HCT116 (cell line): ENCODE data around the gene ZNF474. TPM values are rescaled to one million over a fixed set of nuclear protein-coding genes. Genes with fewer than 3 reads are reported as not detected.

Source experiments
- ATAC-seq: fragments of 200-7000 bp; cut with Tn5 transposase; 2 replicates; pipeline ENCODE4 v1.9.1; 2020; ENCODE audit warnings: mild to moderate bottlenecking, moderate library complexity
- BruUV-seq: library from RNA; stranded (reverse); fragments of 400-500 nt; replicated peaks from 2 replicates; lab custom pipeline; 2021; lab: Mats Ljungman, UMichigan
- CTCF ChIA-PET: fragments of 300-600 bp; sonication (Branson Sonifier 250); formaldehyde crosslinking; loops from one replicate; lab custom pipeline; 2021; ENCODE audit warnings: antibody characterized with exemption; lab: Charles Lee
- POLR2A ChIA-PET: fragments of 300-600, 350-600 bp; sonication (Branson Sonifier 250); formaldehyde crosslinking; loops from one replicate; lab custom pipeline; 2021; ENCODE audit warnings: antibody characterized with exemption; lab: Charles Lee
- RAD21 ChIA-PET, 2 experiments: fragments of 300-600 bp; sonication (Branson Sonifier 250); formaldehyde crosslinking; loops; one replicate each; lab custom pipeline; 2023; ENCODE audit warnings: low total read pairs in 2 of 2; ENCODE audit not compliant: uncharacterized antibody in 2 of 2, unreplicated experiment in 2 of 2, low non-redundant PET in 1 of 2; lab: Charles Lee
- DNase-seq: peaks from one replicate; pipeline ENCODE4 v3.0.0-alpha.2; 2010; ENCODE audit warnings: low read depth, low spot score
- H2AFZ ChIP-seq: fragments of 200-600 bp; shearing (Covaris generic), sonication (generic); 2 replicates; pipeline ENCODE4 v1.6.1; 2017; ENCODE audit warnings: low read depth, mixed run types, mixed read lengths, antibody characterized with exemption, low read length; ENCODE audit not compliant: poor library complexity, severe bottlenecking
- H3K27ac ChIP-seq: 2 replicates; pipeline ENCODE4 v1.5.1; 2012; ENCODE audit warnings: low read depth, low read length
- H3K27me3 ChIP-seq: fragments of 200-600 bp; sonication (generic); 2 replicates; pipeline ENCODE4 v1.6.1; 2016; ENCODE audit warnings: mixed run types, low read length, mixed read lengths; ENCODE audit not compliant: insufficient read depth
- H3K36me3 ChIP-seq, 2 experiments: fragments of 200-500 bp in 1 of 2; fragments of 200-600 bp in 1 of 2; sonication (Bioruptor generic) in 1 of 2; sonication (generic) in 1 of 2; 2 replicates each; pipeline versions ENCODE4 v1.5.1 to v1.6.1; 2014 to 2016; ENCODE audit warnings: low read length in 2 of 2, inconsistent platforms in 1 of 2, mixed read lengths in 1 of 2, mixed run types in 1 of 2; ENCODE audit not compliant: insufficient read depth in 2 of 2, control insufficient read depth in 1 of 2
- H3K4me1 ChIP-seq, 2 experiments: fragments of 200-600 bp in 1 of 2; sonication (generic) in 1 of 2; 2 replicates each; pipeline versions ENCODE4 v1.5.1 to v1.6.1; 2012 to 2017; ENCODE audit warnings: low read length in 2 of 2, inconsistent platforms in 1 of 2, mild to moderate bottlenecking in 1 of 2, mixed read lengths in 1 of 2, mixed run types in 1 of 2, moderate library complexity in 1 of 2; ENCODE audit not compliant: insufficient read depth in 2 of 2, control insufficient read depth in 1 of 2
- H3K4me2 ChIP-seq: fragments of 200-600 bp; sonication (generic); 2 replicates; pipeline ENCODE4 v1.6.1; 2017; ENCODE audit warnings: mixed run types, low read length, mixed read lengths
- H3K4me3 ChIP-seq, 2 experiments: fragments of 200-600 bp in 1 of 2; sonication (generic) in 1 of 2; replicated peaks in 1 of 2; 2 replicates each; pipeline ENCODE4 v1.5.1; 2011 to 2016; ENCODE audit warnings: low read length in 2 of 2, control low read depth in 1 of 2, low read depth in 1 of 2, mild to moderate bottlenecking in 1 of 2, mixed read lengths in 1 of 2, mixed run types in 1 of 2
- H3K79me2 ChIP-seq: fragments of 200-600 bp; sonication (generic); 2 replicates; pipeline ENCODE4 v1.6.1; 2017; ENCODE audit warnings: mild to moderate bottlenecking, mixed run types, low read length, moderate library complexity, mixed read lengths; ENCODE audit not compliant: insufficient read depth
- H3K9ac ChIP-seq: fragments of 200-600 bp; sonication (generic); 2 replicates; pipeline ENCODE4 v1.6.1; 2016; ENCODE audit warnings: low read length, mixed read lengths
- H3K9me2 ChIP-seq: fragments of 200-600 bp; sonication (generic), shearing (Covaris generic); 2 replicates; pipeline ENCODE4 v1.6.1; 2017; ENCODE audit warnings: mixed run types, mild to moderate bottlenecking, moderate library complexity; ENCODE audit not compliant: insufficient read depth
- H3K9me3 ChIP-seq, 2 experiments: fragments of 200-500 bp in 1 of 2; fragments of 200-600 bp in 1 of 2; sonication (Bioruptor generic) in 1 of 2; sonication (generic) in 1 of 2; 2 replicates each; pipeline ENCODE4 v1.6.1; 2014 to 2017; ENCODE audit warnings: low read length in 2 of 2, mixed read lengths in 2 of 2, inconsistent platforms in 1 of 2, low read depth in 1 of 2, mild to moderate bottlenecking in 1 of 2, mixed run types in 1 of 2, moderate library complexity in 1 of 2; ENCODE audit not compliant: control insufficient read depth in 1 of 2, insufficient read depth in 1 of 2
- H4K20me1 ChIP-seq: fragments of 200-600 bp; sonication (generic), shearing (Covaris generic); 2 replicates; pipeline ENCODE4 v1.6.1; 2017; ENCODE audit warnings: mixed run types, mild to moderate bottlenecking, moderate library complexity; ENCODE audit not compliant: insufficient read depth
- CBX3 ChIP-seq: IDR thresholded peaks from 2 replicates; pipeline ENCODE4 v1.6.1; 2012; ENCODE audit warnings: low read depth
- EGR1 ChIP-seq: IDR thresholded peaks from 2 replicates; pipeline ENCODE4 v1.6.1; 2012; ENCODE audit warnings: low read depth
- EZH2 ChIP-seq: fragments of 200-600 bp; sonication (generic); IDR thresholded peaks from 2 replicates; pipeline ENCODE4 v1.6.1; 2017; ENCODE audit warnings: antibody characterized with exemption, mixed run types
- EZH2phosphoT487 ChIP-seq: fragments of 200-600 bp; IDR thresholded peaks from 2 replicates; pipeline ENCODE4 v1.6.1; 2018; ENCODE audit warnings: antibody characterized with exemption, borderline replicate concordance
- FOSL1 ChIP-seq: IDR thresholded peaks from 2 replicates; pipeline ENCODE4 v1.6.1; 2012; ENCODE audit warnings: low read depth
- POLR2A ChIP-seq: IDR thresholded peaks from 2 replicates; pipeline ENCODE4 v1.7.0; 2011; ENCODE audit warnings: borderline replicate concordance; ENCODE audit not compliant: insufficient read depth, insufficient read length; ENCODE audit errors: extremely low read depth
- POLR2AphosphoS5 ChIP-seq: IDR thresholded peaks from 2 replicates; pipeline ENCODE4 v1.6.1; 2011; ENCODE audit warnings: mild to moderate bottlenecking, low read depth, low read length, moderate library complexity
- RAD21 ChIP-seq: IDR thresholded peaks from 2 replicates; pipeline ENCODE4 v1.6.1; 2012; ENCODE audit warnings: low read depth, mild to moderate bottlenecking
- SIN3A ChIP-seq: IDR thresholded peaks from 2 replicates; pipeline ENCODE4 v1.6.1; 2012; ENCODE audit warnings: low read depth
- SRF ChIP-seq: IDR thresholded peaks from 2 replicates; pipeline ENCODE4 v1.6.1; 2012; ENCODE audit warnings: low read depth
- ZFX ChIP-seq: fragments of 450-650 bp; IDR thresholded peaks from 2 replicates; pipeline ENCODE4 v1.6.1; 2017
- ZNF274 ChIP-seq: fragments of 200-500 bp; sonication (Bioruptor generic); IDR thresholded peaks from 2 replicates; pipeline ENCODE4 v1.6.1; 2014; ENCODE audit warnings: mild to moderate bottlenecking, low read depth, low read length, inconsistent platforms
- intact Hi-C: fragments of 100-400 bp; cut with micrococcal nuclease; formaldehyde crosslinking; loops from 2 replicates; pipeline ENCODE4 v1.10.0; 2022
- total RNA-seq: library from RNA; stranded (reverse); gene quantifications from one replicate; pipeline ENCODE4 v1.2.1, GENCODE V29; 2021; ENCODE audit not compliant: unreplicated experiment
- TF ChIP-seq, protein P1 (sequence below): IDR thresholded peaks from 2 replicates; pipeline ENCODE4 v1.6.1; 2012
- TF ChIP-seq, protein P2 (sequence below): IDR thresholded peaks from 2 replicates; pipeline ENCODE4 v1.6.1; 2012
- TF ChIP-seq, protein P3 (sequence below): IDR thresholded peaks from 2 replicates; pipeline ENCODE4 v1.6.1; 2011; ENCODE audit warnings: mild to moderate bottlenecking, low read length, moderate library complexity; ENCODE audit not compliant: insufficient replicate concordance; ENCODE audit errors: extremely low read depth

ZNF474 gene
- total RNA-seq, 1 experiment from 2014 or later: 0.37 TPM

DNA sequence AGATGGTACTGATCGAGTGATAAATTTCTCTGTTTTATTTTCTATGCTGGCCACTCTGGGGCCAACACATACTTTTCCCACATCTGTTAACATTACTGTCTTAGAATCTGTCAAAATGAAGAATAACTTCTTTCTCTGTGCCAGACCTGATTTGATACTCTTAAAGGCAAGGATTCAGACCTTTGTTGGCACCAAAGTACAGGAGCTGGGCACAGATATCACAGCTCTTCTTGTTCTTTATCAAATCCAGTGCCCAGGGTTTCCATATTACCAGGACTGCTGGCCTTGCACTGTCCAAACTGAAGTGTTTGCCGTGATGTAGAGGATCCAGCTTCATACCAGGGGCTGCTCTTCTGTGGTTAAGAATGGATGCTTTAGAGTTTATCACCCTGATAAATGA is 20.9 kb downstream of the ZNF474 start:
- ChIA-PET RAD21 (no interaction called here), POLR2A (no interaction called here), CTCF (no interaction called here)
- no TSS peak for BruUV-seq
- TF ChIP-seq POLR2A: no peak
- no peak for TF ChIP-seq SRF
- no peak for TF ChIP-seq FOSL1
- TF ChIP-seq, protein P1, sequence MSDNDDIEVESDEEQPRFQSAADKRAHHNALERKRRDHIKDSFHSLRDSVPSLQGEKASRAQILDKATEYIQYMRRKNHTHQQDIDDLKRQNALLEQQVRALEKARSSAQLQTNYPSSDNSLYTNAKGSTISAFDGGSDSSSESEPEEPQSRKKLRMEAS: no peak
- TF ChIP-seq POLR2AphosphoS5: no peak
- TF ChIP-seq SIN3A: no peak
- TF ChIP-seq ZFX: no peak
- no peak for TF ChIP-seq ZNF274
- TF ChIP-seq EZH2phosphoT487: no peak
- no peak for TF ChIP-seq EGR1
- TF ChIP-seq CBX3: no peak
- TF ChIP-seq, protein P2, sequence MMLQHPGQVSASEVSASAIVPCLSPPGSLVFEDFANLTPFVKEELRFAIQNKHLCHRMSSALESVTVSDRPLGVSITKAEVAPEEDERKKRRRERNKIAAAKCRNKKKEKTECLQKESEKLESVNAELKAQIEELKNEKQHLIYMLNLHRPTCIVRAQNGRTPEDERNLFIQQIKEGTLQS: no peak
- no peak for TF ChIP-seq RAD21
- no peak for TF ChIP-seq EZH2
- H3K79me2 ChIP-seq: no peaks in the 10 kb centered on the region
- ATAC-seq: no peak
- H3K27me3 ChIP-seq: no peaks in the 10 kb centered on the region
- intact Hi-C loops: no loop called here
- no peak overlapping the region for H3K9ac ChIP-seq
- H3K36me3 ChIP-seq: no peaks in the 10 kb centered on the region
- no peak overlapping the region for H3K4me3 ChIP-seq
- no peaks in the 10 kb centered on the region for H4K20me1 ChIP-seq
- H3K4me1 ChIP-seq: no peaks in the 10 kb centered on the region
- no peak overlapping the region for H3K4me2 ChIP-seq
- H3K9me2 ChIP-seq: no peaks in the 10 kb centered on the region
- no peaks in the 10 kb centered on the region for H3K9me3 ChIP-seq
- no peak overlapping the region for H2AFZ ChIP-seq
- no peak for DNase-seq
- H3K27ac ChIP-seq: no peak overlapping the region

DNA sequence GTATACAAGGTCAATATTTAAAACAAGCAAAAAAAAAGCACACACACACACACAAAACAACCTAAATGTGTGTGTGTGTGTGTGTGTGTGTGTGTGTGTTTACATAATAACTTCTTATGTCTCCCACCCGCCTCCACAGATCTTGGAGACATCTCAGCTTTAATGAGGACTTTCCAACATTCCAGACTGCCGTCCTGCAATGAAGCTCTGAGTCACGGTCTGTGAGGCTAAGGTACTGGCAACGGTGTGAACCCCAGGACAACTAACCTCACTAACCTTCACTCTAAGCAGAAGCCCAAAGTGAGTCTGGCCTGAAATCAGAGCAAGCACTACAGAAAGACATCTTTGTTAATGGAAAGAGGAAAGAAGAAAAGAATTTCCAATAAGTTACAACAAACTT is 22.3 kb downstream of the ZNF474 start:
- H3K9me2 ChIP-seq: no peaks in the 10 kb centered on the region
- ChIA-PET RAD21 (no interaction called here), POLR2A (no interaction called here), CTCF (no interaction called here)
- no peak overlapping the region for H3K27ac ChIP-seq
- H3K27me3 ChIP-seq: no peaks in the 10 kb centered on the region
- no peak overlapping the region for H3K4me2 ChIP-seq
- TF ChIP-seq, protein P3, sequence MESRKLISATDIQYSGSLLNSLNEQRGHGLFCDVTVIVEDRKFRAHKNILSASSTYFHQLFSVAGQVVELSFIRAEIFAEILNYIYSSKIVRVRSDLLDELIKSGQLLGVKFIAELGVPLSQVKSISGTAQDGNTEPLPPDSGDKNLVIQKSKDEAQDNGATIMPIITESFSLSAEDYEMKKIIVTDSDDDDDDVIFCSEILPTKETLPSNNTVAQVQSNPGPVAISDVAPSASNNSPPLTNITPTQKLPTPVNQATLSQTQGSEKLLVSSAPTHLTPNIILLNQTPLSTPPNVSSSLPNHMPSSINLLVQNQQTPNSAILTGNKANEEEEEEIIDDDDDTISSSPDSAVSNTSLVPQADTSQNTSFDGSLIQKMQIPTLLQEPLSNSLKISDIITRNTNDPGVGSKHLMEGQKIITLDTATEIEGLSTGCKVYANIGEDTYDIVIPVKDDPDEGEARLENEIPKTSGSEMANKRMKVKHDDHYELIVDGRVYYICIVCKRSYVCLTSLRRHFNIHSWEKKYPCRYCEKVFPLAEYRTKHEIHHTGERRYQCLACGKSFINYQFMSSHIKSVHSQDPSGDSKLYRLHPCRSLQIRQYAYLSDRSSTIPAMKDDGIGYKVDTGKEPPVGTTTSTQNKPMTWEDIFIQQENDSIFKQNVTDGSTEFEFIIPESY: no peak
- TF ChIP-seq EGR1 (no peak), POLR2AphosphoS5 (no peak), ZNF274 (no peak)
- TF ChIP-seq, protein P2: no peak
- no peaks in the 10 kb centered on the region for H3K9me3 ChIP-seq
- no peak for ATAC-seq
- DNase-seq: no peak
- no peak overlapping the region for H2AFZ ChIP-seq
- H3K79me2 ChIP-seq: no peaks in the 10 kb centered on the region
- no peaks in the 10 kb centered on the region for H4K20me1 ChIP-seq
- no peaks in the 10 kb centered on the region for H3K4me1 ChIP-seq
- H3K36me3 ChIP-seq: no peaks in the 10 kb centered on the region
- H3K4me3 ChIP-seq: no peak overlapping the region
- intact Hi-C loops: no loop called here
- no peak overlapping the region for H3K9ac ChIP-seq
- no TSS peak for BruUV-seq
